SK-N-SH treated with all-trans-retinoic acid at 6 μM for 48 hours (cell line): ENCODE measurements around the gene MTO1.

Experiments
- ARNTL ChIP-seq: fragments of 450-650 bp; formaldehyde crosslinking; IDR thresholded peaks from 2 replicates; pipeline ENCODE4 v1.5.0; 2020; ENCODE audit warnings: low read depth, mild to moderate bottlenecking, moderate library complexity, borderline replicate concordance
- ISL1 ChIP-seq: fragments of 250-450 bp; sonication (Bioruptor Pico); IDR thresholded peaks from 2 replicates; pipeline ENCODE4 v2.1.2; 2022; ENCODE audit warnings: mild to moderate bottlenecking, moderate library complexity
- OSR1 ChIP-seq: fragments of 250-450 bp; sonication (Bioruptor Pico); IDR thresholded peaks from 2 replicates; pipeline ENCODE4 v1.8.0; 2022; ENCODE audit warnings: moderate library complexity, mild to moderate bottlenecking, inconsistent platforms
- PATZ1 ChIP-seq: fragments of 250-450 bp; sonication (Bioruptor Pico); IDR thresholded peaks from 2 replicates; pipeline ENCODE4 v1.8.0; 2020; ENCODE audit warnings: mild to moderate bottlenecking, moderate library complexity, borderline replicate concordance
- RARB ChIP-seq: fragments of 250-450 bp; sonication (Bioruptor Pico); IDR thresholded peaks from 2 replicates; pipeline ENCODE4 v1.8.0; 2021; ENCODE audit warnings: mild to moderate bottlenecking, moderate library complexity
- TCF4 ChIP-seq: fragments of 250-450 bp; sonication (Bioruptor Pico); IDR thresholded peaks from 2 replicates; pipeline ENCODE4 v1.8.0; 2021; ENCODE audit warnings: mild to moderate bottlenecking, moderate library complexity, borderline replicate concordance
- ZC3H10 ChIP-seq: fragments of 250-450 bp; sonication (Bioruptor Pico); IDR thresholded peaks from 2 replicates; pipeline ENCODE4 v1.5.1; 2021; ENCODE audit warnings: mild to moderate bottlenecking, moderate library complexity
- ZFP30 ChIP-seq: fragments of 450-650 bp; formaldehyde crosslinking; IDR thresholded peaks from 2 replicates; pipeline ENCODE4 v1.5.0; 2022; ENCODE audit warnings: mild to moderate bottlenecking, moderate library complexity

- no peak for TF ChIP-seq ISL1 (CRISPR knock-in tag)
- TF ChIP-seq ARNTL (CRISPR knock-in tag) = no peak
- no peak for TF ChIP-seq ZFP30 (CRISPR knock-in tag)
- no peak for TF ChIP-seq ZC3H10 (CRISPR knock-in tag)
- TF ChIP-seq OSR1 (CRISPR knock-in tag) = no peak
- no peak for TF ChIP-seq PATZ1 (CRISPR knock-in tag)
- TF ChIP-seq TCF4 (CRISPR knock-in tag) = no peak
- no peak for TF ChIP-seq RARB (CRISPR knock-in tag)
These were observed 87.2 kb downstream of the MTO1 start for GRCh38 chr6:73548458-73549446.
